ENCODE results near the gene TTLL1.

- TF ChIP-seq CTCF (IDR thresholded peaks at IDR 0.05) (no peak), POLR2AphosphoS5 (IDR thresholded peaks at IDR 0.05) (no peak), POLR2A (IDR thresholded peaks at IDR 0.05) (no peak)
Observed at GRCh38 chr22:43002202-43002586, 87.0 kb downstream of the TTLL1 start.
